ENCODE results near the gene CFAP74.

DNA sequence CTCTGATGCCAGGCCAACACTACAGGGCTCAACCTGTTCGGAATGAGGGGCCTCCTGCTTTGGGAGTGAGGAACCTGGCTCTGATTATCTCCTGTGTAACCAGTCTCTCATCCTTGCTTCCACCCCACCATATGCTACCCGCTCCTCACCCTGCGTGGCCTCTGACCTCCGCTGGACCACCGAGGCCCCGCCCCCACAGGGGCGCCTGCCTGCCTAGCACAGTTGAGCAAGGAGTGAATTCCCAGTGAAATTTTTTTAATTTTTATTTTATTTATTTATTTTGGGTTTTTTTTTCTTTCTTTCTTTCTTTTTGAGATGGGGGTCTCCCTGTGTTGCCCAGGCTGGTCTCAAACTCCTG is 110.8 kb downstream of the CFAP74 start:
- TF ChIP-seq GATA2 (IDR thresholded peaks at IDR 0.05; ENCODE audit: low read depth, low read length) = no peak
- no peak for TF ChIP-seq GATA3 (IDR thresholded peaks at IDR 0.05; ENCODE audit: low read depth, low read length)
